Right cardiac atrium (tissue), 5 donors: ENCODE measurements around the gene TSEN15. TPM values are rescaled to one million over a fixed set of nuclear protein-coding genes. Genes with fewer than 3 reads are reported as not detected.
A peak's percentile ranks its signal among the peaks of the same experiment; 100 is the strongest.

Experiments
- ATAC-seq, 2 donors: fragments of 200-7000 bp; cut with Tn5 transposase; one replicate each; pipeline versions ENCODE4 v1.8.0 to v1.9.1; 2020; ENCODE audit warnings: moderate library complexity in 2 of 2, mild to moderate bottlenecking in 1 of 2
- DNase-seq, 3 donors: peaks; one replicate each; pipeline ENCODE4 v3.0.0-alpha.2; 2020
- H3K27ac ChIP-seq: one replicate; pipeline ENCODE4 v1.5.1; 2013; ENCODE audit warnings: mild to moderate bottlenecking, low read length, control low read depth, moderate library complexity
- H3K27me3 ChIP-seq: one replicate; pipeline ENCODE4 v1.6.1; 2013; ENCODE audit not compliant: control insufficient read depth, insufficient read depth
- H3K4me1 ChIP-seq: one replicate; pipeline ENCODE4 v1.6.1; 2013; ENCODE audit warnings: low read length; ENCODE audit not compliant: control insufficient read depth, insufficient read depth
- H3K4me3 ChIP-seq: one replicate; pipeline ENCODE4 v1.5.1; 2013; ENCODE audit warnings: low read length, control low read depth
- H3K9me3 ChIP-seq: one replicate; pipeline ENCODE4 v1.6.1; 2013; ENCODE audit warnings: low read length; ENCODE audit not compliant: control insufficient read depth
- WGBS: extraction: QIAGEN DNeasy Blood & Tissue Kit; methylation state at CpG from one replicate; pipeline ENCODE4 v1.1.7; 2013; 5-methylcytosine and 5-hydroxymethylcytosine counted together
- intact Hi-C, 4 donors: fragments of 100-400 bp; cut with DNase I; formaldehyde crosslinking; loops; one replicate each; pipeline versions ENCODE4 v1.11.0 to v1.14.0; 2022 to 2023
- polyA plus RNA-seq: library from polyadenylated mRNA; stranded (reverse); fragments of 200-250 nt; gene quantifications from one replicate; pipeline ENCODE4 v1.2.3, GENCODE V29; 2013
- total RNA-seq, 4 donors: library from RNA; stranded (reverse); fragmentation: NEBNext Ultra II Directional; extraction: Animal tissue kit (Norgen Biotek cat#: 25700); gene quantifications; one replicate each; pipeline ENCODE4 v1.2.1, GENCODE V29; 2021
- donor health status: healthy with polysubstance abuse.
- donor health status: DM: no; HTN: yes; CAD: no.
- donor health status: DM: no; HTN: no; CAD: no.
- donor health status: DM: no; HTN: yes; CAD: no; lungs with severe emphysema.
- donor health status: DM: yes; HTN: yes; CAD: no.

TSEN15 gene
- total and polyA plus RNA-seq, 5 donors: 22.4 to 24.9 (median 24.3) TPM

DNA sequence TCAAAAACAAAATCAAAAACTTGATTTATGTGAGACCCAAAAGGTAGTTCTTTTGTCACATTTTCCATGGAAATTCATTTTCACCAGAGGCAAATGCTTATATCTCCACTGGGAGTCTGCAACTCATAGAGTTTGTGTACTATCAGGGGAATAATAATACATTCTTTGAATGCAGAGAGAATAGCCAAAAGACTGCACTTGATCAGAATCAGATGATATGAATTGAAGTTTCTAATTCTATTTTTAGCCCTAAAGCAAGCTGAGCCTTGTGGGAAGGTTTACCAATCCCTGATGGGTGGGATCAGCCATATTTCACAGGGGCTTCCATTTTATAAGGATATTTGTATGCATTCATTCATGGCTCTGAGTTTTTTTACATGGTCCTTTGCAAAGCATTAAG, 49.6 kb downstream of the TSEN15 start:
- H3K27me3 ChIP-seq: no peaks in the 10 kb centered on the region
- H3K4me1 ChIP-seq: peaks cover 2% of the 10 kb centered on the region
- intact Hi-C loops: no loop called here
- H3K9me3 ChIP-seq: no peaks in the 10 kb centered on the region
- no peak for DNase-seq
- no peak overlapping the region for H3K4me3 ChIP-seq
- no peak for ATAC-seq
- H3K27ac ChIP-seq: no peak overlapping the region

DNA sequence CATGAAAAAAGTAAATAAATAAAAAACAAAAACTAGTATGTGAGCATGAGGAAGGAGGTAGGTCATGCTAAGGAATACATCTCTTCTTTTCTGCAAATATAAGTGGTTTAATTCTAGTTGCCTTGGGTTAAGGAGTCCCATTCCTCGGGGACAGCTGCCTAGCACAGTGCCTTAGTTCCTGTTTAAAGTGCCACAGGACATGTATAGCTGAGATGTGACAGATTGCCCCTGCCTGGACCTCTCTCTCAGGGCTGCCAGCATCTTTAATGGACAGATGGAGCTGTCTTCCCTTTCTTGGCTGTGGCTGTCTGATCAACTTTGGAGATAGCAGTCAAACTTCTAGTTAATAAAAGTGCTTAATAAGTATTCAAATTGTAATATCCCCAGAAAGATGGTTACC, 50.0 kb downstream of the TSEN15 start:
- intact Hi-C loops: no loop called here
- H3K27ac ChIP-seq: no peak overlapping the region
- H3K27me3 ChIP-seq: no peaks in the 10 kb centered on the region
- H3K9me3 ChIP-seq: no peaks in the 10 kb centered on the region
- peaks cover 2% of the 10 kb centered on the region for H3K4me1 ChIP-seq
- no peak for DNase-seq
- H3K4me3 ChIP-seq: no peak overlapping the region
- WGBS: 80% methylated on average over 1 of the region's 1 CpG
- ATAC-seq: no peak

DNA sequence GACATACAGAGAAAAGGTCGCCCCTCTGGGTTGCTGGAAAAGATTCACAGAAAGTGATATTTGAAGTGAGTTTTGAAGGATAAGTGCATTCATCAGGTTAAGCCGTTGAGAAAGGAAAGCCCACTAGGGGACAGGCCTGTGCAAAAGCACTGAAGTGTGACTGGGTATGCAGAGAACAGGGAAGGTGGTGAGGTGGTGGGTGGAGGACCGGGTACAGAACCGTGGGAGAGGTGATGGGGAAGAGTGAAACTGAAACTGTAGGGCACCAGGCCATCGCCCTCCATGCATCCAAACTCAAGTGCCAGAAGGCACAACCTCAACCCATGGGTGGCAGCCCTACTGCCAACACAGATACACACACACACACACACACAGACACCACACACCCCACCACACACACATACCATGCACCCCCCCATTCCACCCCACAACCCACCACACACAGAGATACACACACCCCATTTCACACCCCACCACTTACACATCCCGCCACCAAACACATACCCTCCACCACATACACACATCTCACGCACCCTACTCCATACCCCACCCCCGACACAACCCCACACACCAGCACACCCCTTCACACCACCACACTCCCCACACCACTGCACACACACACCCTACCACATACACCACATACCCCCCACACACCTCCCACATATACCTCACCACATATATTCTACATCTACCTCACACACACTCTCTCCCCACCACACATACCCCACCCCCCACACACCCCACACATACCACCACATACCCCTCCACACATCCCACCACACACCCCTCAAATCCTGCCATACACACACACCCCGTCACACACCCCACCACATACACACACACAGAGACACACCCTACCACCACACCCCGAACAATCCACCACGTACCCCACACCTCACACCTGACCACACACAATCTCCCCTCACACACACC, 59.0 kb downstream of the TSEN15 start:
- Histone ChIP-seq H3K27me3 (no peaks in the 10 kb centered on the region), H3K27ac (no peak overlapping the region), H3K4me1 (no peaks in the 10 kb centered on the region), H3K9me3 (no peaks in the 10 kb centered on the region), H3K4me3 (no peak overlapping the region)
- DNase-seq (no peak), ATAC-seq (peak; percentile 13 to 33)
- WGBS: 89% methylated on average over 11 of the region's 11 CpGs
- intact Hi-C loops: no loop called here

DNA sequence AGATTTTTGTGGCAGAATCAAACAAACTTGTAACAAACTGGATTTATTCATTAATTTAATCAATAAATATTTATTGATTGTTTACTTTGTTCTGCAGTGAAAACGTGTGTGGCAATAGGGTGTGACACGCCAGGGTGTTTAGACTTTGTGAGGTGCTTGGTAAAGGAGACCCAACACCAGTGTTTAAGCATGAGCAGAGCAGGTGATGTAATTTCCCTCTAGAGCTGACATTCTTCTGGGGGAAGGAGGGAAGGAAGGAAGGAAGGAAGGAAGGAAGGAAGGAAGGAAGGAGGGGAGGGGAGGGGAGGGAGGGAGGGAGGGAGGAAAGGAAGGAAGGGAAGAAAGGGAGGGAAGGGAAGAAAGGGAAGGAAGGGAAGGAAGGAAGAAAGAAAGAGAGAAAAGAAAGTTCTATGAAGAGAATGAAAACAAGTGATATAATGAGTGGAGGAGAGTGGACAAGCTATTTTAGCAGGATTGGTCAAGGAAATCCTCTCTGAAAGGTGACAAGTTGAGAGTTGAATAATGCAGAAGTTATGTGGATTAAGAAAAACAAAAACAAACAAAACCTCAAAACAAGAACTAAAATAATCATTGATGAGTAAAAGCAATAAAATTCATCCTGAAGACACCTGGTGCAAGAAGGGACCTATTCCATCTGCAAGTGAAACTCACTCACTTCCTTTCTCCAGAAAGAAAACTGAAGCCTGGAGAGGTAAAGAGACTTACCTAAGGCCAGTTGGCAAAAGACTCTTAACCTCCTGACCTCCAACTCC, 60.8 kb downstream of the TSEN15 start:
- H3K27me3 ChIP-seq: no peaks in the 10 kb centered on the region

DNA sequence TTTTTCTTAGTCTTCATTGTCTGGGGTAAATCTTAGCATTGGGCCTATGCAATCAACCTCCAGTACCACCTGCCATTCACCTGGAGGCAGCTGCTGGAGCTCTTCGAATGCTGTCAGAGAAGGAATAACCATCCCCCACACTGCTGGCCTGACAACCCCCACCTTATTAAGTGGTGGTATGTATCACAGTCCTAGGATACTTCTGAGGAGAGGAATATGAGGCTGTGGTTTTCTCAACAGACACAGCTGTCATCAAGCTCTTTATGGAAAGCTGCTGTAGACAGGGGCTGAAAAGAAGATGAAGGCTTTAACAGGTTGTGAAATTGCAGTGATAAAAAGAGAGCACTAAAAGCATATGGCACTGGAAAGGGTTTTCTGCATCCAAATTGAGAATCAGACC, 61.7 kb downstream of the TSEN15 start:
- Histone ChIP-seq H3K4me3 (no peak overlapping the region), H3K27ac (no peak overlapping the region), H3K27me3 (no peaks in the 10 kb centered on the region), H3K9me3 (no peaks in the 10 kb centered on the region), H3K4me1 (no peaks in the 10 kb centered on the region)
- WGBS: 71% methylated on average over 1 of the region's 1 CpG
- DNase-seq (no peak), ATAC-seq (no peak)
- intact Hi-C loops: no loop called here

More for the DNA sequence above, 60.8 kb downstream of the TSEN15 start:
- intact Hi-C loops: no loop called here
- DNase-seq (no peak), ATAC-seq (no peak)
- 89% methylated on average over 2 of the region's 2 CpGs for WGBS
- no peak overlapping the region for H3K4me3 ChIP-seq
- no peaks in the 10 kb centered on the region for H3K4me1 ChIP-seq
- no peaks in the 10 kb centered on the region for H3K9me3 ChIP-seq
- no peak overlapping the region for H3K27ac ChIP-seq

DNA sequence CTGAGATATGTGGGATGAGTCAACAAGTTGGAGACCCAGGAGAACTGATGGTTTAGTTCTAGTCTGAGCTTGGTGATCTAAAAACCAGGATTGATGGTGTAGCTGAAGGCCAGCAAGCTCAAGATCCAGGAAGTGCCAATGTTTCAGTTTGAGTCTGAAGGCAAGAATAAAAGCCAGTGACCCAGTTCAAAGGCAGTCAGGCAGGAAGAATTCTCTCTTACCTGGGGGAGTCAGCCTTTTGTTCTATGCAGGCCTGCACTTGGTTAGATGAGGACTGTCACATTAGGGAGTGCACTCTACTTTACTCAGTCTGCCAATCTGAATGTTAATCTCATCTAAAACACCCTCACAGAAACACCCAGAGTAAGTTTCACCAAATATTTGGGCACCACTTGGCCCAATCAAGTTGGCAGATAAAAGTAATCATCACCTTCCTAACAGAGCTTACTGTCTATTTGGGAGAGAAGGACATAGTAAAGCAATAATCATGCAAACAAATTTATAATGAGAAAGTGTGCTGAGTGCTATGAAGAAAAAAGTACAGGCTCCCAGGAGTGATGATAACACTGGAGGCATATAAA, 63.4 kb downstream of the TSEN15 start:
- intact Hi-C loops: no loop called here
- H3K4me1 ChIP-seq: no peaks in the 10 kb centered on the region
- ATAC-seq: peak in 1 of 2 donors; percentile 31
- no peak for DNase-seq
- no peak overlapping the region for H3K4me3 ChIP-seq
- no peak overlapping the region for H3K27ac ChIP-seq
- no peaks in the 10 kb centered on the region for H3K9me3 ChIP-seq
- H3K27me3 ChIP-seq: no peaks in the 10 kb centered on the region

DNA sequence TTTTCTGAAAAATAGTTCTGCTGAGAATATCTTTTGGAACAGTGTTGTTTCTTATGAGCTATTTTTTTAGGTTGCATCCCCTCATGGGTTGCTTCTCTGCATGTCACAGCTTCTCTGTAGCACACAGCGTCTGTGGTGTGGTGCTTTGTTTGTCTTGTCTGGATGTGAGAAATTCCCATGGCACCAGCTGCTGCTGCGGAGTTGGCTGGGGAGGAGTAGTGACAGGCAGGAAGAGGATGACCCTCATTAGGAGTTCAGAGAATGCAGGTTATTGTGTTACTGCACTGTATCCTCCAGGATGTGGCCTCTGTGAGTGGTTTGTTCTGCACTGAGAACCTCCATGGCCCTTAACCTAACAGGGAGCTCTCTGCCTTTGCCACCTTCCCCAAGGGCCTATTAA, 64.8 kb downstream of the TSEN15 start:
- H3K4me1 ChIP-seq: no peaks in the 10 kb centered on the region
- WGBS: 56% methylated on average over 2 of the region's 2 CpGs
- H3K27me3 ChIP-seq: no peaks in the 10 kb centered on the region
- intact Hi-C loops: no loop called here
- H3K9me3 ChIP-seq: no peaks in the 10 kb centered on the region
- ATAC-seq (no peak), DNase-seq (no peak)
- no peak overlapping the region for H3K27ac ChIP-seq
- no peak overlapping the region for H3K4me3 ChIP-seq

DNA sequence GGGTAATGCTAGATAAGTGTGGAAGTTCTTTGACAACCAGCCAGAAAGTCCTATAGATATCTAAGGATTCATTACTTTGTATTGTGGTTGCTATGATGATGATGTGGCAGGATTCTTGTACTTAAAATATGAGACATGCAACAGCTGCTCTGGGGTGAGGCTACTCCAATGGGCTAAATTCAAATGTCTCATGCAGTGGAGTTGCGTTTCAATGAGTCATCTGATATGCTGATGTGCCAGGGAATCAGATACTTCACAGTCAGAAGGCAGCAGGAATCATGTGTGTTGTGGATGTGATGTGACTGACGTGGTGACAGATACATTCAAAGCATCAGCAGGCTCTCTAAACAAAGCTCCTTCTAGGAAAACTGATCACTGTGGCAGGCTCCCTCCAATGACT, 66.5 kb downstream of the TSEN15 start:
- Histone ChIP-seq H3K9me3 (no peaks in the 10 kb centered on the region), H3K4me3 (no peak overlapping the region), H3K4me1 (no peaks in the 10 kb centered on the region), H3K27me3 (no peaks in the 10 kb centered on the region), H3K27ac (no peak overlapping the region)
- DNase-seq: no peak
- ATAC-seq: peak in 1 of 2 donors; percentile 41
- 56% methylated on average over 2 of the region's 2 CpGs for WGBS
- intact Hi-C loops: no loop called here

Other genes with a start within 250 kb of the TSEN15 start
- gene RGL1, start 246.6 kb upstream of the TSEN15 start, total RNA-seq: 10 to 100 TPM; 16.3 to 22.9 (median 17.2) TPM
- gene RGL1, start 246.6 kb upstream of the TSEN15 start, polyA plus RNA-seq: 7.2 TPM
- 1 to 10 TPM; 5.8 to 9.7 (median 8.1) TPM for gene COLGALT2, start 14.0 kb upstream of the TSEN15 start, total RNA-seq
- gene COLGALT2, start 14.0 kb upstream of the TSEN15 start, polyA plus RNA-seq: 3.1 TPM